Astrocyte (in vitro differentiated cells and primary cell): ENCODE measurements around the gene VSIG8.

ENCODE experiments used
- EZH2 ChIP-seq: IDR thresholded peaks from 2 replicates; pipeline ENCODE4 v1.6.1; 2012; ENCODE audit warnings: mild to moderate bottlenecking, low read length, inconsistent platforms; ENCODE audit not compliant: insufficient read depth
- TF ChIP-seq, protein P1 (sequence below): IDR thresholded peaks from 2 replicates; pipeline ENCODE4 v1.5.1; 2011; ENCODE audit warnings: low read depth, mild to moderate bottlenecking, inconsistent platforms, low read length, moderate library complexity; ENCODE audit not compliant: insufficient read depth

GRCh38 chr1:159825564-159825963 is 36.9 kb downstream of the VSIG8 start:
- TF ChIP-seq, protein P1, sequence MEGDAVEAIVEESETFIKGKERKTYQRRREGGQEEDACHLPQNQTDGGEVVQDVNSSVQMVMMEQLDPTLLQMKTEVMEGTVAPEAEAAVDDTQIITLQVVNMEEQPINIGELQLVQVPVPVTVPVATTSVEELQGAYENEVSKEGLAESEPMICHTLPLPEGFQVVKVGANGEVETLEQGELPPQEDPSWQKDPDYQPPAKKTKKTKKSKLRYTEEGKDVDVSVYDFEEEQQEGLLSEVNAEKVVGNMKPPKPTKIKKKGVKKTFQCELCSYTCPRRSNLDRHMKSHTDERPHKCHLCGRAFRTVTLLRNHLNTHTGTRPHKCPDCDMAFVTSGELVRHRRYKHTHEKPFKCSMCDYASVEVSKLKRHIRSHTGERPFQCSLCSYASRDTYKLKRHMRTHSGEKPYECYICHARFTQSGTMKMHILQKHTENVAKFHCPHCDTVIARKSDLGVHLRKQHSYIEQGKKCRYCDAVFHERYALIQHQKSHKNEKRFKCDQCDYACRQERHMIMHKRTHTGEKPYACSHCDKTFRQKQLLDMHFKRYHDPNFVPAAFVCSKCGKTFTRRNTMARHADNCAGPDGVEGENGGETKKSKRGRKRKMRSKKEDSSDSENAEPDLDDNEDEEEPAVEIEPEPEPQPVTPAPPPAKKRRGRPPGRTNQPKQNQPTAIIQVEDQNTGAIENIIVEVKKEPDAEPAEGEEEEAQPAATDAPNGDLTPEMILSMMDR, result no peak
- TF ChIP-seq EZH2, result no peak
